GM18870 (cell line): ENCODE data around the gene FGR.

Experiments used
- ATAC-seq: cut with Tn5 transposase; IDR thresholded peaks from one replicate; pipeline ENCODE4 v1.9.1; 2021; ENCODE audit warnings: moderate library complexity; ENCODE audit not compliant: unreplicated experiment

FGR gene

DNA sequence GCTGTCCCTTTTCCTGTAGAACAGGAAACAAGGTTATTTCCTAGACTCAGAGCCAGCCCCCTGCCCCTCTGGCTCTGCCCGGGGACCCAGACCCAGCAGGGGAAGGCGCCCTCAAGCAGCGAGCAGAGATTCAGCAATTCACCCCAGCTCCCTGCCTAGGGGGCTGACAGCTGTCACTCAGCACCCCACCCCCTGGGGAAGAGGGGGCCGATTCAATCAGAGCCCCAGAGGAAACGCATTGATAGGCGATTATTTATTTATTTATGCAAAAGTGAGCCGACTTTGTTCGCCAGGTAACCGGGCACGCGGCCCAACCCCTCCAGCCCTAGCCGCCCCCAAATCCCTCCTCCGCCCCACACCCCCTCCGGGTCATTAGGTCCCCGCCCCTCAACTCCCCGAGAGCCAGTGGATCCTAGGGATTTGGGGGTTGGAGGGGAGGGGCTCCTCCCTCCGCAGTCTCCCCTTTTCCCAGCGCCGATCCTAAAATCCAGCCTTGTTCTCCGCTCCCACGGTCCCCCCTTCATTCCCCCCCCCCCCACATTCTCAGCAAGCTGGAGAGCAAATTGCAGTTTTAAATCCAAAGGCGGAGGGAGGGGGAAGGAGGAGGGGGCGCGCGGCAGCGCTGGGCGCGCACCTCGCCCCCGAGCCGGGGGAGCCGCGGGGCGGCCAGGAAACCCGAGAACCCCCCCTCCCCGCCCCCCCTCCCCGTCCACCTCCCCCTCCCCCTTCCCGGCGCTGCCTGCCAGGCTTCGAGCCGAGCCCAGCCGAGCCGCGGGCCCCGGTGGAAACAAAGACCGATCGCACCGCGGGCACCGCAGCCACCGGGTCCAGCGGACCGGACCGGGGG, 32.3 kb downstream of the FGR start:
- ATAC-seq: no peak

DNA sequence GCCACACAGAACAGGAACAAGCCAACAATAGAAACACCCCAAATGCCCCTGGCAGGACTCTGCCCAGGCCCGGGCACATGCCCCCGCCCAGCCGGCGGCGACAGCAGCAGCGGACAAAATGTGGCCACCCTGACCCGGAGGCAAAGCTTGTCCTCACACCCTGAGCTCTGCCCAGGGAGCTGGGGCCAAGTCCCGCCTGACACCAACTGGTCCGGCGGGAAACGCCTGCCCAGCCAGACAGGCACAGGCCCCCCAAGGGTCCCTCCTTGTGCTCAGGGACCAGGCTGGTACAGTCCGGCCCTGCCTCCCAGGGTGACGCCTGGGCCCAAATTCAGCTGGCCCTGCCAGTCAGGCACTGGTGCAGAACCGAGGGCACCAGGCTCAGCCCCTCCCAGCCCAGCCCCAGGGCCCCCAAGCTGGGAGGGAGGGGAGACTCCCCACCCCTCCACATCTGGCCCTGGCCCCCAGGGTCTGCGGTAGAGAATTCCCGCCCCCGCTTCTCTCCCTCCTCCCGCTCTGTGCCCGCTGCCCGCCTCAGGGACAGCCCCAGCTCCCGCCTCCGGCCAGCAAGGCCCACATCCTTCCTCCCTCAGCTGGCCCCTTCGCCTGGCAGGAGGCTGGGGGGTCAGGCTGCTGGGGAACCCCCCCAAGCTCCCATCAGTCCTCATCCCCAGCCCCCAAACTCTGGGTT, 33.1 kb downstream of the FGR start:
- ATAC-seq: no peak

DNA sequence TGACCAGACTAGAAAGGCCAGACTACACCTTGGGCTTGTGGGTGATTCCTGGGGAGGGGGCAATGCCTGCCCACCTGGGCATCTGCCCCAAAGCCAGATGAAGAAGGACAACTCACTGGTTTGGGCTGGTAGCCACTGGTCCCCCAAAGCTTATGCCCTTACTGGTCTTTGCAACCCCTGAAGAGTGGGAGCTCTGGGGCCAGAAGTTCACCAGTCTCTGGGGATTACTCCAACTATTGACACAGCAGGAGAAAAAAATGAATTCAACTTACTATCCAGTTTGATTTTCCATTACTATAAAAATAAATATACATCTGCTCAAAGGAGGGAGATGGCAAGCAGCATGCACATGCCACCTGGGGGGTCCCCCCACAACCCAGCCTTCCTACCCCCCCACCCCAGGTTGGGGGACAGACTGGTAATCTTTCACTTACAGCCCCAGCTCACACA, 33.6 kb downstream of the FGR start:
- no peak for ATAC-seq

DNA sequence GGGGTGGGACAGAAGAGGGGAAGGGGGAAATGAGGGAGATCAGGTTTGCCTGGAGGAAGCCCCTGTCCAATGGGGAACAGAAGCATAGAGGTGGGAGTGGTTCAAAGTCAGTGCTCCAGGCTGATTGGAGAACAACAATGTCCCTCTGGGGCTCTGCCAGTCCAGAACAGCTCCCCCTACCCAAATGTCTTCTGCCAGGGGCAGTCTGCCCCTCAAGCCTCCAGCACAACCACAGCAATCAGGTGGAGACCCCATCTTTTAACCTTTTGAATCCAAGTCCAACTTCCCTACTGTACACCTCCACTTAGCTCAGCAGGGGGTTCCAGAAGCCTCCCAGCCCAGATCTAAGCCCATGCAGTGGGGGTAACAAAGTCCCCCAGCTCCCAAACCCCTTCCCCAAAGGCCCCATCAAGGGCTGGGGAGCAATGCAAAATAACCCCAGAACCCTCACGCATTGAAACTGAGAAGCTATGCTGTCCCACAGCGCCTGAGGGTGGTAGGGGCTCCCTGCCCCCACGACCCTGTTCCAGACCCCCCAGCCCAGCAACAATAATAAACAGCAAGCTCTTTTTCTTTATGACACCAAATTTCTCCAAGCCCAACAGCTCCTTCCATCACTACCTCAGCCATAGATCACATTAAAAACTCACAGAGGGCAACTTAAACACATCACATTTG, 34.3 kb downstream of the FGR start:
- ATAC-seq: no peak

DNA sequence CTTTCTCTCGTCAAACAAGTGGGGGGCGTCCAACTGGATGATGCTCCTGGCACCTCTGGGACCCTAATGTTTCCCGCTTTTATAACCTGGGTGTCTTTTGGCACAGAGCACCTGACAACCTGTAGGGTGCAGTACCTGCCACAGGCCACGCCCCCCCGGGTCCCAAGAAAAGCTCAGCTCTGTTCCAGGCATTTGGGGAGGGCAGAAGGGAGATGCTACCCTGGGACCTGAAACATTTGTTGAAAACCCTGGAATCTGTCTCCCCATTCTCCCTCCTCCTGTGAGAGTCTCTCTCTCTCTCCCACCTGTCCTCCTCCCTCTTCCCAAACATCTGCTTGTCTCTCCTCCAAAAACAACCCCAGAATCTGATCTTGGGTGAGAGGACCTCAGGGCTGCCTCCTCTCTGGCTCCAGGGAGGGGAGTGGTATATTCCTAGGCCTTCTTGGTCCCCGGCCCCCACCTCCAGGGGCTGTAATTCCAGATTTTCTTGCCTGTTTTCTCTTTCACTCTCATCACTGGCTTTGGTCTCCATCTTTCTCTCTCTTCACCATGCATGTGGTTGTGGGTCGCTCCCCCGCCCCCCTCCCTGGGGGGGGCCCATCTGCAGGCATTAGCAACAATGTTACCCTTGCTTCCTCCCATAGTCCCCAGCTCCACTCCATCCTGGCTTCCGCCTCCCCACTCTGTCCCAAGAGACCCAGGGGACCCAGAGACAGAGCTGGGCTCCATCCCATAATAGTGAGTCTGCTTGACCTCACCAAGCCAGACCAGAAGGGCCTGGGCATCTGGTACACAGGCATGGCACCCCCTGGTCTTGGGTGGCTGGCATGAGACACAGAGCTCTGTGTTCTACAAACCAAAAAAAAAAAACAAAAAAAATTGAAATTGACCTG, 35.1 kb downstream of the FGR start:
- no peak for ATAC-seq

DNA sequence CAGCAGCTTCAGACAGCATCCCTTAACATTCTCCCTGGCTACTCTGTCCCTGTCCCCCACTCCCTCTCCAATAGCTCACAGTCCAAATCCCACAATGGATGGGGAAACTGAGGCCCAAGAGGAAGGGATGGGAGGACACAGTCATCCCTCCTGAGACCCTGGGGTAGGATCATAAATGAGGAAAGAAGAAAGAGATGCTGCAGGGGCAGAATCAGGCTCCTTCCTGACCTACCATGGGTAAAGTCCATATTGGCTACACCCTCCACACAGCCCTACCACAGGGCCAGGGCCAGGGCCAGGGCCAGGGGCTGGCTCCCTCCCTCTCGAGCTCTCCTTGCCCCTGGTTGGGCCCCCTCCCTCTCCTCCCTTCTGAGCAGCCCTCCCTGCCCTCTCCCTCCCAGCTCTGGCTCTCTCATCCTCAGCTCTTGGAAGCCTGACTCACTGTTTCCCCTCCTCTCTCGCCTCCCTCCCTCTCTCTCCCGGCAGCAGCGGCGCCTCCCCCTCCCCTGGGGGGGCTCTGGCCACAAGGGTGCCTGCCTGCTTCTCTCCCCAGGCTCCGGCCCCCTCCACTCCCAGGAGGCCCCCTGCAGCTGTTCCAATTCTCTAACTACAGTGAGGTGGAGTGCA, 36.0 kb downstream of the FGR start:
- no peak for ATAC-seq

DNA sequence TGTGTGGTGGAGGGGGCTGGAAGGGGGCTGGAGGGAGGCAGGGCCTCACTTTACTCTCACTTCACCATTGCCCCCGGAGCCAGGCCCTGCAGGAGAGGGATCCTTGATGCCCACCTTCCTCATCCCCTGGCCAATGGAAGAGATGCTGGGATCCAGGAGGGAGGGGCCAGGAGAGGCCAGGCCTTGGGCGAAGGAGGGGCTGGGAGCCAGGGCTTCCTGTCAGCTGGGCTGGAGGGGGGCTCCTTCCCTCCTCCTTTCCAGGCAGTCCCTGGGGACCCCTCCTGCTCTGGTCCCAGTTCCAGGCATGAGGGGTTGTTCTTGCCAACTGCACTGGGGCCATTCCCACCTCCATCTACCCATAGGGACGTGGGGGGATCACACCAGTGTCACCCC, 36.7 kb downstream of the FGR start:
- ATAC-seq: no peak

DNA sequence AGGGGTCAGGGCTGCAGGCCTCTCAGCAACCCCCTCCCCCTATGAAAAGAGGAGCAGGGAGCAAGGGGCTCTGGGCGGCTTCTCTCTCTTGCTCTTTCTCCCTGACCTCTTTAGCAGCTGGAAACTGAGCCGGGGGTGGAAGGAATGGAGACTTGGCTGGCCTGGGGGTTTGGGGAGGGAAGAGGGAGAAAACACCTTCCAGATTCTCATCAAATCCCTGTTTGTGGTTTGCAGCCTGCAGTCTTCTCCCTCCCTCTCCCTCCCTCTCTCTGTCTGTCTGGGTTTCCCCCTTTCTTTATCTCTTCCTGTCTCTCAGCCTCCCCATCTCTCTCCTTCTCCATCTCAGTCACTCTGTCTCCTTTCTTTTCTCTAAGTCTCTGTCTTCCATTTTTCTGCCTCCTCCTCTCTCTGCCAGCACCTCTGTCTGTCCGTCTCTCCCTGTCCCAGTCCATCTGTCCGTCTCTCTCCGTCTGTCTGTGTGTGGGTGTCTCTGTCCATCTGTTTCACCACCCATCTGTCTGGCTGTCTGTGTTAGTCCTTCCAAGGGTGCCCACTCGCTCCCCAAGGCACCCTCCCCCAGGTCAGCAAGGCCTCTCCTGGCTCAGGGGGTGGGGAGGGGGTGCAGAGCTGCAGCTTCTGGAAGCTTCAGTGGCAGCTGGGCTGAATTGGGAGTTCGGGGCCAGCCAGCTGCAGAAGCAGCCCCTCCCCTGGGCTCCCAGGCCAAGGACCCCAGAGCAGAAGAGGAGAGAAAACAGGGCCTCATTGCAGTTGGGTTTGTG, 37.3 kb downstream of the FGR start:
- no peak for ATAC-seq

DNA sequence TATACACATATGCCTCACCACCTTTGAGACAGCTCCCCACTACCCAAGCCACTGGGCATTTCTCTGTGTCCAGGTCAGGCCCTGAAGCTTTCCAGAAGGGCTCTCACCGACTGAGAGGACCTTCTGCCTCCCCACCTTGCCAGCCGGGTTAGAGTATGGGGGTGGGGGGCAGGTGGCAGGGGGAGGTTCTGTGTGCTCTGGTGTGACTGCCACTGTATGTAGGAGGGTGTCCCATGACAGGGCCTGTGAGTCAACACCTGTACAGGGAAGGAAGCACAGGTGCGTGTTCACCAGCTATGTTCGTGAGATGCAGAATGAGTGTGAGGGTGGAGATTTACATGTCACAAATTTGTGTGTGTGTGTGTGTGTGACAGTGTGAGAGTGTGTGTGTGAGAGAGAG, 38.0 kb downstream of the FGR start:
- no peak for ATAC-seq

DNA sequence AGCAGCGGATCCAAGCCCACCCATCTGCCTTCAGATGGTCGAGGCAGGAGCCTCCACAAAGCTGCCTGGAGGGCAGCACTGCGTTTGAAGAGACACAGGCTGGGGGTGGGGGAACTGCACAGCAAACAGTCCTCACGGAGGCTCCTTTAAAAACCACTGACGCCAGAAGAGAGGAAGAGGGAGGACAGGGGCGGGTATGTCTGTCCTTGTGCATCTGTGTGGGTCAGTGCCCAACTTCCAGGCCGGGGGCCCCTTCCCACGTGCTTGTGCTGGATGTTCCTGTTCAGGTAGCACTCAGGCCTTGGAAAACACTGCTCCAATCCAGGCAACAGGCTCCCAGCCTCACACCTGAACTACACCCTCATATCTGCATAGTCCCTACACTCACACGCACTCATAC, 38.7 kb downstream of the FGR start:
- ATAC-seq: no peak

DNA sequence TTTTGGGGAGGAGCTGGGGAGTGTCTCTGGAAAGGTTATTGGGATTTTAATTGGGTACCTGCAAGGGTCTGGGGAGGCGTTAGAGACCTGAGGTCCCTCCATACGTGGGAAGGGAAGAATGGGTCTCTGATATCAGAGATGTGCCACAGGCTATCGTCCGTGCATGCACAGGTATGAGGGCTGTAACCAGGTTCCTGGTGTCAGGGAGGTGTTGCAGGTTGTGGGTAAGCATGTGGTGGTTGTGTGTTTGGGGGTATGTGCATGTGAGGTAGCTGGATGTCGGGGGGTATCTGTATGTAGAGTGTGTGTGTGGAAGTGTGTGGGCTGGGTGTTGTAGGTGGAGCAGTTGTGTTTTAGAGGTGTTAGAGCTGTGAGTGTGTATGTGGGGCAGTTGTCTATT, 39.4 kb downstream of the FGR start:
- ATAC-seq: no peak

DNA sequence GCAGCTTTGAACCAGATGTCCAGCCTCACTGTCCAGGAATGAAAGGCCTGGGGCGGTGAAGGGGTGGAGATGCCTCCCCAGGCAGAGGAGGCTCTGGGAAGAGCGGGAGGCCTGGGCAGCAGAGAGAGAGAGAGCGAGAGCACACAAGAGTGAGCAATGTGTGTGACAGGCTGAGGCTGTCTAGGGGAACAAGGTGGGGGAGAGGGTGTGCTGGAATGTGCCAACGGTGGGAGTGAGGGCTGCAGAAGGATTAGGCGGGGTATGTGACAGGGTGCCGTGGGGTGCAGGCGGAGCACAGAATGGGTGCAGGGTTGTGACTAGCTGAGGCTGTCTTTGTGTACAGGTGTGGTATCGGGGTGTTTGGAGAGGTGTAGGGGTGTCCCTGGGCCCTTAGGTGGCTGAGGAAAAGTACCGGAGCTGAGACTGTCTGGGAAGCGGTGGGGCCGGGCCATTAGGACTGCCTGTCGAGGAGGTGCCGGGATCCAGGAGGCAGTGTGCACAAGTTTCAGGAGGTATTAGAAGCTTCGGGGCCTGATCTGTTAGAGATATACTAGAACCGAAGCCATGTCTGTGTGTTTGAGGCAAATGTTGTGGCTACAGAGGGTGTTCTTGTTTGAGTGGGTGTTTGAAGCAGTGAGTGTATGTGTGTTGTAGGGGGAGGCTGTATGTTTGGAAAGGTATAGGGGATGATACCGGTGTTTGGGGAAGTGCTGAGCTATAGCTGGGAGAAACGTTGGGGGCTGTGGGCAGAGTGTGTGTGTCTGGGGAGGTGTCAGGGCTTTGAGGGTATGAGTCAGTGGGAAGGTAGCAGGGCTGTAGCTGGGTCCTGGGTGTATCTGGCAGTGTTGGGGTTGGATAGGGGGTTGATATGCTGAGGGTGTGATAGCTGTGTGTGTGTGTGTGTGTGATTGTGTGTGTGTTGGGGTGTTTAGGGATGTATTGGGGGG, 40.1 kb downstream of the FGR start:
- no peak for ATAC-seq

DNA sequence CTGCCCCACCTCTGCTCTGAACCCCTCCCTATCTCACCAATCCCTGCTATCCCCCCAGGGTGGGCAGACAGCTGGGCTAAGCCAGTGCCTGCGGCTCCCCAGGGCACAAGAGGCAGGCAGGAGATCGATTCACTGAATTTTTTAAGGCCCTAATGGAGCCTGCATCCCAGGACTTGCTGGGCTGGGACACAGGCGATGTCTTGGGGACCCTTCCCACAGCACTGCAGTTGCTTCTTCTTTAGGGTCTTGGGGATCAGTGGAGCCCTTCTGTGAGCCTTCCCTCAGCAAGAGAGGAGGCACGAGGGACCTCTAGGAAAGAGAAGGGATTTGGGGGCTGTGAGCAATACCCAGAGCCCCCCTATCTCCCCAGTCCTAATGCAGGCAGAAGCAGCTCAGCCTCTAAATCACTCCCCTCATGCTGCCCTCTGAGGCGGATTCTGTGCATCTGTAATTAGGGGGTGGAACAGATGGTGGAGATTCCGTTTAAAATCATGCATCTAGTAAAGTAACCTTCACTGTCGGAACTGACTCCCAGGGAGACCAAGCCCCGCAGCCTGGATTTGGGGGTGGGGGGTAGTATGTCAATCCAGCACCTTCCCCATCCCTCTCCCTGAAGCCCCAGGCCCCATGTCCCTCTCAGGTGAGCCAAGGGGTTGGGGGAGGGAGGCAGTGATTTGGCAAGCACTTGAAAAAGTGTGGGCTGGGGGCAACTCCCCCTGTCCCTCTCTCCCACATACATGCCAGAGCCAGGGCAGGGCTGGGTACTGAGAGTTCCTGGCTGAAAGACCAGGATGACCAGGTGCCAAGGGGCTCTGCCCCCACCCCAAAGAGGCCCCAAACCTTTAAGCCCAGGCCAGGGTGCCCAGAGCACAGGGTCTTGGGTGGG, 41.1 kb downstream of the FGR start:
- no peak for ATAC-seq

DNA sequence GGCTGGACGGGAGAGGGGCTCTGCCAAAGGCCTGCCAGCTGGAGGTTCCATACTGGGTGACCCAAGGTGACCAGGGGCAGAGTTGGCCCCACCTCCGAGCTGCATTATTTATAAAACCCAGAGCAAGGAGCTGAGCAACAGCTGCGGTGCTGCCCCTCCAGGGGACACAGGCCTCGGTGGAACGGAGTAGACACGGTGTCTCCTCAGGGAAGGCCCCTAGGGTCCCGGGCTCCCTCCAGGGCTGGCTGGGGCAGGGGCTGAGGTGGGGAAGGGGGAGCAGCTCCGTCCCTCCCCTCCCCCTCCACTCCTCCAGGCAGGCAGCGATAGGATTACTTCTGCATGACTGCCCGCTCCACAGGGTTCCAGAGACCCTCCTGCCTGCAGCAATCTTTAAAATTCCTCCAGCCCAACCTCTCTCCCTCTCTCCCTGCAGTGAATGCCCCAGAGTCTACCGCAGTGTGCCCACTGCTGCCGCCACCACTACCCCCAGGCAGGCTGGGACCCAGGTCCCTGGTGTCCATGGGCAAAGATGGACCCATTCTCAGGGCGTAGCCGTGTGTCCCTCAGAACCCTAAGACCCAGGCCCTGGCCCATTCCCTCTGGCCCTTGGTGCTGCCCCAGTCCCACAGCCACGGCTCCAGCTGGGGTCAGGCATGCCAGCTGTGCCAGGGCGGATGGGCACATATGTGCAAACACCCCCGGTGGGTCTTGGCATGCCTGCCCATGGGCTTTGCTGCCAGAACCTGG, 41.9 kb downstream of the FGR start:
- ATAC-seq: no peak

DNA sequence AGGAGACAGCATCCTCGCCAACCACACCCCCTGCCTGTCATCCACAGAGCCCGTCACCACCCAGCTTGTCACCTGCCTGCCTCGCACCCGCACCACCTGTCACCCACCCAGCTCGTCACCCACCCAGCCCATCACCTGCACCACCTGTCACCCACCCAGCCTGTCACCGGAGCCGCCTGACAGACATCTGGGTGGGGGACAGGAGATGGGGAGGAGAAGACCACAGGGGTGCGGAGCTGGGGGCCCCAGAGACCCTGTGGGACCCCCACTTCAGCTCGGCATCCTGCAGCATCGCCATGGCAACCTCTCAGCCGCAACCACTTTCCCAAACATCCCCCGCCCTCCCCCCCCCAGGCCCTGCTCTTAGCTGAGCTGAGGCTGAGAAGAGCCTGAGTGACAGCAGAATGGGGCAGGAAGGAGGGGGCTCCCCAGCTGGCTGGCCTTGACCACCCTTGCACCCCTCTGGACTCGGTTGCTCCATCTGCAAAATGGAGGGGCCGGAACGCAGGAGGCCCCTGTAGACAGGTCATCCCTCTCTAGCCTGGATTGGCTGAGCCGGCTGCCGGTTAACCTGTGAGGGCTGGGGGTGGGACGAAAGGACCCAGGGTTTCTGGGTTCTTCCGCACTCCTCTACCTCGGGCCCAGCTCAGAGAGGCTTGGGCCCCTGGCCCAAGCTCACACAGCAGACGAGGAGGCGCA, 42.6 kb downstream of the FGR start:
- no peak for ATAC-seq

DNA sequence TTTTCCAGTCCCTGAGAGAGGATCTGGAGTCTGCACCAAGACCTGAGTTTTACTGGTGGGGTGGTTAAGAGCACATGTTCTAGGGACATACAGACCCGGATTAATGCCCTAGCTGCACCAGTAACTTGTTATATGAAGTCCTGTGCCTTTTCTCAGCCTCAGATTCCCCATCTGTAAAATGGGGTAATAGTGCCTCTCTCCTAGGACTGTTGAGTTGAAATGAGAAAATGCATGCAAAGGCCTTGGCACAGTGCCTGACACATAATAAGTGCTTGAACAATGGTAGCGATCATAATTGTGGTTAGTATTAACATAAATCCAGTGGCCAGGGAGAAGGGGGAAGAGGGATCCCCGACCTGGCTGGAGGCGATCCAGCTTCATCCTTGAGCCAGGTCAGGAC, 43.4 kb downstream of the FGR start:
- no peak for ATAC-seq
